Breast epithelium (tissue), 3 donors: ENCODE measurements around the gene SLC34A2.

Experiments used
- CTCF ChIP-seq, 3 donors: fragments of 450-650 bp; IDR thresholded peaks; one replicate each; pipeline ENCODE4 v1.5.1; 2016 to 2017; ENCODE audit warnings: antibody characterized with exemption in 3 of 3, mild to moderate bottlenecking in 3 of 3, moderate library complexity in 3 of 3
- POLR2A ChIP-seq: fragments of 450-650 bp; IDR thresholded peaks from one replicate; pipeline ENCODE4 v1.6.1; 2016; ENCODE audit warnings: antibody characterized with exemption, mild to moderate bottlenecking, moderate library complexity

GRCh38 chr4:25667931-25668557 lies 12.4 kb downstream of the SLC34A2 start:
- TF ChIP-seq CTCF (IDR thresholded peaks at IDR 0.05) (no peak), POLR2A (no peak)
